SK-N-SH treated with all-trans-retinoic acid at 6 μM for 48 hours (cell line): ENCODE measurements around the gene VAPA.

Experiments
- ATAC-seq: fragments of 200-7000 bp; cut with Tn5 transposase; 3 replicates; pipeline ENCODE4 v1.9.1; 2020; ENCODE audit warnings: mild to moderate bottlenecking, moderate library complexity
- BACH2 ChIP-seq: fragments of 250-450 bp; sonication (Bioruptor Pico); IDR thresholded peaks from 2 replicates; pipeline ENCODE4 v1.9.0; 2021; ENCODE audit warnings: mild to moderate bottlenecking, borderline replicate concordance
- CSDC2 ChIP-seq: fragments of 250-450 bp; sonication (Bioruptor Pico); IDR thresholded peaks from 2 replicates; pipeline ENCODE4 v1.5.0; 2020; ENCODE audit warnings: mild to moderate bottlenecking, moderate library complexity
- ESRRG ChIP-seq: fragments of 250-450 bp; sonication (Bioruptor Pico); IDR thresholded peaks from 2 replicates; pipeline ENCODE4 v1.6.1; 2021; ENCODE audit warnings: mild to moderate bottlenecking
- ISL1 ChIP-seq: fragments of 250-450 bp; sonication (Bioruptor Pico); IDR thresholded peaks from 2 replicates; pipeline ENCODE4 v2.1.2; 2022; ENCODE audit warnings: mild to moderate bottlenecking, moderate library complexity
- OSR1 ChIP-seq: fragments of 250-450 bp; sonication (Bioruptor Pico); IDR thresholded peaks from 2 replicates; pipeline ENCODE4 v1.8.0; 2022; ENCODE audit warnings: moderate library complexity, mild to moderate bottlenecking, inconsistent platforms
- PPARA ChIP-seq: fragments of 250-450 bp; sonication (Bioruptor Pico); IDR thresholded peaks from 2 replicates; pipeline ENCODE4 v1.5.0; 2020; ENCODE audit warnings: mild to moderate bottlenecking, borderline replicate concordance
- RARB ChIP-seq: fragments of 250-450 bp; sonication (Bioruptor Pico); IDR thresholded peaks from 2 replicates; pipeline ENCODE4 v1.8.0; 2021; ENCODE audit warnings: mild to moderate bottlenecking, moderate library complexity
- SNAI2 ChIP-seq: fragments of 250-450 bp; sonication (Bioruptor Pico); IDR thresholded peaks from 2 replicates; pipeline ENCODE4 v1.5.0; 2020; ENCODE audit warnings: mild to moderate bottlenecking, moderate library complexity
- TCF4 ChIP-seq: fragments of 250-450 bp; sonication (Bioruptor Pico); IDR thresholded peaks from 2 replicates; pipeline ENCODE4 v1.8.0; 2021; ENCODE audit warnings: mild to moderate bottlenecking, moderate library complexity, borderline replicate concordance
- TOX ChIP-seq: fragments of 250-450 bp; sonication (Bioruptor Pico); IDR thresholded peaks from 2 replicates; pipeline ENCODE4 v1.8.0; 2021; ENCODE audit warnings: mild to moderate bottlenecking, moderate library complexity, borderline replicate concordance
- ZC3H10 ChIP-seq: fragments of 250-450 bp; sonication (Bioruptor Pico); IDR thresholded peaks from 2 replicates; pipeline ENCODE4 v1.5.1; 2021; ENCODE audit warnings: mild to moderate bottlenecking, moderate library complexity
- ZFP3 ChIP-seq: fragments of 250-450 bp; sonication (Bioruptor Pico); IDR thresholded peaks from 2 replicates; pipeline ENCODE4 v1.5.0; 2020; ENCODE audit warnings: mild to moderate bottlenecking, moderate library complexity
- ZFP30 ChIP-seq: fragments of 450-650 bp; formaldehyde crosslinking; IDR thresholded peaks from 2 replicates; pipeline ENCODE4 v1.5.0; 2022; ENCODE audit warnings: mild to moderate bottlenecking, moderate library complexity
- ZNF565 ChIP-seq: fragments of 450-650 bp; formaldehyde crosslinking; conservative IDR thresholded peaks from 2 replicates; pipeline ENCODE4 v1.5.0; 2020; ENCODE audit warnings: low read depth, mild to moderate bottlenecking, moderate library complexity
- ZNF70 ChIP-seq: fragments of 450-650 bp; formaldehyde crosslinking; IDR thresholded peaks from 2 replicates; pipeline ENCODE4 v1.5.0; 2020; ENCODE audit warnings: mild to moderate bottlenecking, moderate library complexity
- ZNF8 ChIP-seq: fragments of 450-650 bp; formaldehyde crosslinking; IDR thresholded peaks from 2 replicates; pipeline ENCODE4 v1.5.0; 2020; ENCODE audit warnings: mild to moderate bottlenecking, moderate library complexity
- TF ChIP-seq, protein P1 (sequence below): fragments of 250-450 bp; sonication (Bioruptor Pico); IDR thresholded peaks from 2 replicates; pipeline ENCODE4 v1.5.0; 2020; ENCODE audit warnings: mild to moderate bottlenecking, moderate library complexity
- TF ChIP-seq, protein P2 (sequence below): fragments of 250-450 bp; sonication (Bioruptor Pico); IDR thresholded peaks from 2 replicates; pipeline ENCODE4 v1.5.1; 2021; ENCODE audit warnings: mild to moderate bottlenecking, moderate library complexity

Gene VAPA

DNA sequence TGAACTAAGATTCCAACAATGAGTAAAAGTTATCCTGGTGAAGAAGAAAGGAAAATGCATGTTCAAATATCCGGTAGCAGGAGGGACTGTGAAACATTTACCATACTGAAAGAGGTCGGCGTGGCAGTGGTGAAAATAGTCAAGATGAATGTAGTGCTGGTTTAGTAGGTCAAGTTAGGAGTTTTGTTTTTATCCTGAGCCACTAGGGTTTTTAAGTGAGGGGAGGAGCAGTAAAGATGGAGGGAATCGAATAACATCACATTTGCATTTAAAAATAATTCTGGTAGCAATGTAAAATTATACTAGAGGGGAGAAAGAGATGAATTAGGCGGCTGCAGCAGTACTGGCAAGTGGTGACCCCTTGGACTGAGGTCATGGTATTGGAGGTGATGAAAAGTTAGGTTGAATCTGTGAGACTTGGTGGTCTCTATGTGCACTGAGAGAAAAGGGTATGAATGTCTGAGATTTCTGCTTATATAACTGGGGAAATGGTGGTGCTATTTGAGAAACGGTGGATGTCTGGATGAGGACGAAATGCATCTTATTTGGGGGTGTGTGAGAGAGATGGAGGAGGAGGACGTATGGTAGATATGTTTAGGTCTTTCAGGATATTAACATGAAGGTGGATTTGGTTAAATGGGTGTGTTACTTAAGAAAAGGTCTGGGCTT, 5.9 kb downstream of the VAPA start:
- ATAC-seq = no peak
- TF ChIP-seq SNAI2 (CRISPR knock-in tag) = no peak
- no peak for TF ChIP-seq ZNF8
- no peak for TF ChIP-seq ISL1 (CRISPR knock-in tag)
- TF ChIP-seq ZFP30 (CRISPR knock-in tag) = no peak
- TF ChIP-seq TOX (CRISPR knock-in tag) = no peak
- TF ChIP-seq BACH2 (CRISPR knock-in tag) = no peak

DNA sequence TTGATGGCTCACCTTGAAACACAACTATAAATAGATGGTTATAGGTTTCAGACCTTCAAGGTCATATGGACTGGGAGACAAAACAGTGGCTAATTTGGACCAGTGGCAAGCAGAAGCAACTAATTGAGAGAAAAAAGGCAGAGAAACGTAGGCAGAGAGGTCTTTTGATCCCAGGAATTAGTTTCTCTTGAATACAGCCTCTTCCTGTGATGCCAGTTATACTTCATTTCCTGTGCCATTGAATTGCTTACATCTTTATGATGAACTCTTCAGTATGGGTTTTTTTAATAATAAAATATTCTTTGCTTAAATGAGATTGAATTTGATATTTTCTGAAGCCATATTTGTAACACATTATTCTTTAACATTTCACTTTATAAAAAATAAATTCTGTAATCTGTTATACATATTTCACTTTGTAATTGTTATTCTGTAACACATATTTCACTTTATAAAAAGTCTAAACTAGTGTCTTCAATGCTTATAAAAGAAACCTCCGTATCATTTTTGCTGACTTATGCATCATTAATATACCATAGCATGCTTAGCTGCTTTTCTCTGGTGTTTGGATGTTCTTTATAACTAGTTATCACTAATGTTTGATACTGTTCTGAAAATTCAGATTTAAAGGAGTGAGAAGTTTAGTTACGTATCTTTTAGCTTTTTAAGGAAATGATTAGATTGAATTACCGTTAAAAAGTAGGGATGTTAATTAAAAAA, 8.9 kb downstream of the VAPA start:
- no peak for ATAC-seq
- TF ChIP-seq SNAI2 (CRISPR knock-in tag) (no peak), BACH2 (CRISPR knock-in tag) (no peak), ESRRG (no peak)
- TF ChIP-seq, all 23 proteins: peak for 0

DNA sequence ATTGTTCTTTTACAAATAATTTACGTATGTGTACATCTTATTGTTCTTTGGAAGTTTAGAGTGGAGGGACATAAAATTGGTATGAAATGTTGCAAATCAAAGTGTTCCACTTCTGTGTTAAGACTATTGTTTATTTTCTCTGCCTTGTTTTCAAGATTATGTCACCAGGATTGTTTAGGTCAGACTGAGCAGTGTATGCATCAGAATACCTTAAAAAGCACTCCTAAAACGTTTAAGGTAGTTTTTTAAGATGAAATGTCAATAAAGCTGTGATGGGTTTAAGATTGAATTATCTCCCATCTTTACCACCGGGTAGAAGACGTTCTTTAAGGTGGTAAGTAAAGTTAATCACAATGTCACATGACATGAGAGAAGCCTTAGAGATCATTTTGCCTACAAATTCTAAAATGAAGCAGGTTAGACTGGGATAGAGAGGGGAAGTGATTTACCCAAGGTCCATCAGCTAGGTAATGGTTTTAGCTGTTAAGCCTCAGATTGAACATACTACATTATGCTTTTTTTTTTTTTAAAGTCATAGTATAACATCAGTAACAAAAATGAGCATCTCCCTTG, 10.6 kb downstream of the VAPA start:
- TF ChIP-seq ZFP3 (no peak), ZNF565 (no peak), ZC3H10 (CRISPR knock-in tag) (no peak), ESRRG (no peak), ZNF70 (CRISPR knock-in tag) (no peak), BACH2 (CRISPR knock-in tag) (no peak), PPARA (no peak), TCF4 (no peak), RARB (CRISPR knock-in tag) (no peak)
- TF ChIP-seq, protein P1, sequence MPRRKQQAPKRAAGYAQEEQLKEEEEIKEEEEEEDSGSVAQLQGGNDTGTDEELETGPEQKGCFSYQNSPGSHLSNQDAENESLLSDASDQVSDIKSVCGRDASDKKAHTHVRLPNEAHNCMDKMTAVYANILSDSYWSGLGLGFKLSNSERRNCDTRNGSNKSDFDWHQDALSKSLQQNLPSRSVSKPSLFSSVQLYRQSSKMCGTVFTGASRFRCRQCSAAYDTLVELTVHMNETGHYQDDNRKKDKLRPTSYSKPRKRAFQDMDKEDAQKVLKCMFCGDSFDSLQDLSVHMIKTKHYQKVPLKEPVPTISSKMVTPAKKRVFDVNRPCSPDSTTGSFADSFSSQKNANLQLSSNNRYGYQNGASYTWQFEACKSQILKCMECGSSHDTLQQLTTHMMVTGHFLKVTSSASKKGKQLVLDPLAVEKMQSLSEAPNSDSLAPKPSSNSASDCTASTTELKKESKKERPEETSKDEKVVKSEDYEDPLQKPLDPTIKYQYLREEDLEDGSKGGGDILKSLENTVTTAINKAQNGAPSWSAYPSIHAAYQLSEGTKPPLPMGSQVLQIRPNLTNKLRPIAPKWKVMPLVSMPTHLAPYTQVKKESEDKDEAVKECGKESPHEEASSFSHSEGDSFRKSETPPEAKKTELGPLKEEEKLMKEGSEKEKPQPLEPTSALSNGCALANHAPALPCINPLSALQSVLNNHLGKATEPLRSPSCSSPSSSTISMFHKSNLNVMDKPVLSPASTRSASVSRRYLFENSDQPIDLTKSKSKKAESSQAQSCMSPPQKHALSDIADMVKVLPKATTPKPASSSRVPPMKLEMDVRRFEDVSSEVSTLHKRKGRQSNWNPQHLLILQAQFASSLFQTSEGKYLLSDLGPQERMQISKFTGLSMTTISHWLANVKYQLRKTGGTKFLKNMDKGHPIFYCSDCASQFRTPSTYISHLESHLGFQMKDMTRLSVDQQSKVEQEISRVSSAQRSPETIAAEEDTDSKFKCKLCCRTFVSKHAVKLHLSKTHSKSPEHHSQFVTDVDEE (CRISPR knock-in tag) = no peak
- ATAC-seq = no peak

DNA sequence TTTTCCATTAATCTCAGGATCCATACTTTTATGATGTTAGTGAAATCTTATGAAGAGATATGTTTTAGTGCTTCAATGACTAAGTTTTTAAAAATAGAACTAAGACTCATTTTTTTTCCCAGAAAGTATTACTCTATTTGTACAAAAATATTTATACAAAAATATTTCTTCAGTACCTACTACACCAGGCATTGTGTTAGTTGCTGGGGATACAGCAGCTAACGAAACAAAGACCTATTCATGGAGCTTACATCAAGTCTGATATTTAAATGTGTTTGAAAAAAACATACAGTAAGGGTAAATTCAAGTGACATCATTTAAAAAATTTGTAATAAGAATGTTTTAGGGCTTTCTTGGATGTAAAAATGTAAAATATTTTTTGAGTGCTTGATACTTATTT, 11.6 kb downstream of the VAPA start:
- no peak for TF ChIP-seq ISL1 (CRISPR knock-in tag)
- TF ChIP-seq BACH2 (CRISPR knock-in tag) = no peak
- TF ChIP-seq, all 23 proteins: peak for 0
- ATAC-seq = peak; percentile 54

DNA sequence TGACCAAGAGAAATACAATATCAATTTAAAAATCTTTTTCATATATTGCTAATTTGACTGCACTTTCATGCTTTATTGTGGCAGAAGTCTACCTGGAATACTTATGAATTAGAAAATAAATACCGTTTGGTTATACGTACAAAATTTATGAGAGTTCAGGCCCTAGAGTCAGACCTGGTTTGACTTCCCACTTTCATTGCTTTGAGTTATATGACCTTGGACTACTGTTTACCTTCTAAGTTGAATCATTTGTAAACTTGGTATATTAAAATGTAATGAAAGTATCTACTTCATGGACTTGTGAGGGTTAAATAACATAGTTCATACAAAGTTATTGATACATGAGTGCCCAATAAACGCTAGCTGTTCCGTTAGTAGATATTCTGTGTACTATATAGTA, 12.0 kb downstream of the VAPA start:
- TF ChIP-seq BACH2 (CRISPR knock-in tag) (no peak), ISL1 (CRISPR knock-in tag) (no peak), TOX (CRISPR knock-in tag) (no peak), ZFP3 (no peak), OSR1 (no peak), CSDC2 (no peak), SNAI2 (CRISPR knock-in tag) (no peak)
- TF ChIP-seq, protein P2, sequence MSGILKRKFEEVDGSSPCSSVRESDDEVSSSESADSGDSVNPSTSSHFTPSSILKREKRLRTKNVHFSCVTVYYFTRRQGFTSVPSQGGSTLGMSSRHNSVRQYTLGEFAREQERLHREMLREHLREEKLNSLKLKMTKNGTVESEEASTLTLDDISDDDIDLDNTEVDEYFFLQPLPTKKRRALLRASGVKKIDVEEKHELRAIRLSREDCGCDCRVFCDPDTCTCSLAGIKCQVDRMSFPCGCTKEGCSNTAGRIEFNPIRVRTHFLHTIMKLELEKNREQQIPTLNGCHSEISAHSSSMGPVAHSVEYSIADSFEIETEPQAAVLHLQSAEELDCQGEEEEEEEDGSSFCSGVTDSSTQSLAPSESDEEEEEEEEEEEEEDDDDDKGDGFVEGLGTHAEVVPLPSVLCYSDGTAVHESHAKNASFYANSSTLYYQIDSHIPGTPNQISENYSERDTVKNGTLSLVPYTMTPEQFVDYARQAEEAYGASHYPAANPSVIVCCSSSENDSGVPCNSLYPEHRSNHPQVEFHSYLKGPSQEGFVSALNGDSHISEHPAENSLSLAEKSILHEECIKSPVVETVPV = no peak
- ATAC-seq = no peak

DNA sequence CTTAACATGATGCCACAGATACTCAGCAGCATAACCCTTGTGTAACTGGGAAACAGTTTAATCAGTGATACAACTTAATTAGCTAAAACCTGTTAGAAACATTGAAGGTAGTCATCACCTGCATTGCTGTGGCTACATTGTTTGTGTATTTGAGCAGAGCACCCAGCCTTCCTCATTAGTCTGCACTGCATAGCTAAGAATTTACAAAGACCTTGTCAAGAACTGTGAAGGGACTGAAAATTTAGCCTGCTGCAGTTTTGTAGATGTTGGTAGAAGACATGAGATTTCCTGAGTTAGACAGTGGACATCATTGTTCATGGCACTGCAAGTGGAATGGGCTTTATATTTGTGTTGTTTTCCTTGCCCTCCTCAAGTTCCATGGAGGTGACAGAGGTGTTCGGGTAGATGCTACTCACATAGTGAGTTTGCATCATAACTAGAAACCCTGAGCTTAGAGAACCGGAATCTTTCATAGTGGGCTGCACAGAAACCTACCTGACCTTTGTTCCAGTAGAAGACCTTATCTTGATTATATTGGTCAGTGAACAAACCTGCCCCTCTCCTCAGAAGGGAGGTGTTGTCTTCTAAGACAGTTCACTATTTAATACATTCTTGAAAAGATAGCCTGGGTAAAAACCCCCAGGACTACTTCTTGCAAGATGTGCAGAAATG, 12.5 kb downstream of the VAPA start:
- TF ChIP-seq ISL1 (CRISPR knock-in tag) (no peak), ZC3H10 (CRISPR knock-in tag) (no peak)

More for the DNA sequence above, 12.5 kb downstream of the VAPA start:
- no peak for ATAC-seq
